NCI-H524 (cell line): ENCODE data around the gene S100P.
A peak's percentile ranks its signal among the peaks of the same experiment; 100 is the strongest.
"Not testable (repeated sequence)": the region's sequence is repeated elsewhere in the genome, so short reads cannot be mapped to it uniquely, and the experiment has no call there.

Source experiments
- DNase-seq, 2 experiments: peaks; one replicate each; lab custom pipeline; 2025; lab: John Stamatoyannopoulos, UW

S100P gene

GRCh38 chr4:6724421-6725111 is 30.9 kb downstream of the S100P start:
- no peak for DNase-seq

GRCh38 chr4:6725427-6725961 is 31.8 kb downstream of the S100P start:
- not testable (repeated sequence) for DNase-seq

- no peak for DNase-seq
Measured at GRCh38 chr4:6727081-6727942, 33.6 kb downstream of the S100P start.

GRCh38 chr4:6727943-6728250 is 34.2 kb downstream of the S100P start:
- no peak for DNase-seq

GRCh38 chr4:6728320-6729029 is 34.8 kb downstream of the S100P start:
- DNase-seq = no peak

GRCh38 chr4:6730603-6731317 is 37.1 kb downstream of the S100P start:
- peak; percentile 83 to 94 for DNase-seq

GRCh38 chr4:6731318-6731675 is 37.6 kb downstream of the S100P start:
- DNase-seq = no peak

- no peak for DNase-seq
Measured at GRCh38 chr4:6731780-6732179, 38.1 kb downstream of the S100P start.

- DNase-seq = no peak
Measured at GRCh38 chr4:6732441-6733357, 39.0 kb downstream of the S100P start.

GRCh38 chr4:6733358-6734164 is 39.9 kb downstream of the S100P start:
- no peak for DNase-seq

GRCh38 chr4:6734165-6734786 is 40.6 kb downstream of the S100P start:
- DNase-seq = no peak

- no peak for DNase-seq
Measured at GRCh38 chr4:6739920-6740319, 46.2 kb downstream of the S100P start.

GRCh38 chr4:6740347-6740746 is 46.7 kb downstream of the S100P start:
- DNase-seq = no peak

- no peak for DNase-seq
Measured at GRCh38 chr4:6742507-6742906, 48.8 kb downstream of the S100P start.

GRCh38 chr4:6742989-6743388 is 49.3 kb downstream of the S100P start:
- no peak for DNase-seq
